ENCODE data around the gene TMEM19.
"Not testable (repeated sequence)": the region's sequence is repeated elsewhere in the genome, so short reads cannot be mapped to it uniquely, and the experiment has no call there.

TMEM19 gene

DNA sequence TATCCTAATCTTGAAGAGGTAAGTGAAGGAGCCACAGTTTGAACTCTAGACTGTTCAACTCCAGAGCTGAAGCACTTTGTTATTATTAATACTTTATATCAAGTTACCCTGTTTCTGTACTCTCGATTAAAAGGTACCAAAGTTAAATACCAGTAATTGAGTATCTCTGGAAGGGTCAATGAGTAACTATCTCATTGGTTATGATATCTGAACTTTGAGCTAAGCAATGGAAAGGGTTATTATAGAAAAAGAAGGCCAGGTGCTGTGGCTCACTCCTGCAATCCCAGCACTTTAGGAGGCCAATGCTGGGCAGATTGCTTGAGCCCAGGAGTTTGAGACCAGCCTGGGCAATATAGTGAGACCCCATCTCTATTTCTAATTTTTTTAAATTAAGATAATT, 9.9 kb downstream of the TMEM19 start:
- Histone ChIP-seq H3K14ac (ENCODE audit: low read length) (no peak overlapping the region), H2AFZ (ENCODE audit: insufficient read depth, low read length, poor library complexity) (no peak overlapping the region), H3K79me2 (ENCODE audit: control insufficient read depth, insufficient read depth, low read length, poor library complexity) (no peaks in the 10 kb centered on the region), H4K8ac (ENCODE audit: low read depth, low read length) (no peak overlapping the region), H3K9ac (ENCODE audit: low read length) (no peak overlapping the region), H3K79me1 (ENCODE audit: low read length) (no peaks in the 10 kb centered on the region), H4K91ac (ENCODE audit: low read depth, low read length) (no peak overlapping the region), H2BK120ac (ENCODE audit: insufficient read depth, low read length, poor library complexity) (no peak overlapping the region), H3K27me3 (ENCODE audit: insufficient read depth, low read length) (no peaks in the 10 kb centered on the region), H3K23ac (ENCODE audit: low read length) (no peak overlapping the region), H3K36me3 (ENCODE audit: control insufficient read depth in 1 of 2, insufficient read depth in 2 of 2, low read length in 2 of 2) (peaks cover 6 to 7% of the 10 kb centered on the region in 2 experiments), H2BK5ac (ENCODE audit: low read depth, low read length, poor library complexity) (no peak overlapping the region), H3K4me1 (ENCODE audit: control insufficient read depth in 1 of 2, insufficient read depth in 2 of 2, low read length in 2 of 2) (no peaks in the 10 kb centered on the region), H3K9me3 (ENCODE audit: insufficient read depth, low read depth, low read length) (no peaks in the 10 kb centered on the region), H3K4me2 (ENCODE audit: low read length) (no peak overlapping the region), H3K18ac (ENCODE audit: low read length) (no peak overlapping the region), H3K4me3 (ENCODE audit: low read depth, low read length) (no peak overlapping the region), H2AK5ac (ENCODE audit: low read length) (no peak overlapping the region), H4K12ac (ENCODE audit: low read depth, low read length) (no peak overlapping the region), H2BK12ac (ENCODE audit: low read length) (no peak overlapping the region), H3K27ac (ENCODE audit: low read depth, low read length) (no peak overlapping the region), H3K4ac (ENCODE audit: low read depth, low read length) (no peak overlapping the region)
- no peak for DNase-seq
- WGBS (ENCODE audit: extremely low coverage, insufficient coverage, insufficient read length), result no CpG with 5 or more reads among the region's 1 CpG

- not testable (repeated sequence) for H3K27ac ChIP-seq (ENCODE audit: low read depth, low read length); H2AFZ ChIP-seq (ENCODE audit: insufficient read depth, low read length, poor library complexity); H2BK120ac ChIP-seq (ENCODE audit: insufficient read depth, low read length, poor library complexity); H4K8ac ChIP-seq (ENCODE audit: low read depth, low read length); H3K14ac ChIP-seq (ENCODE audit: low read length); H3K79me1 ChIP-seq (ENCODE audit: low read length); H4K12ac ChIP-seq (ENCODE audit: low read depth, low read length); H3K79me2 ChIP-seq (ENCODE audit: control insufficient read depth, insufficient read depth, low read length, poor library complexity); H3K27me3 ChIP-seq (ENCODE audit: insufficient read depth, low read length); H2BK5ac ChIP-seq (ENCODE audit: low read depth, low read length, poor library complexity); H3K9me3 ChIP-seq (ENCODE audit: insufficient read depth, low read depth, low read length); H2AK5ac ChIP-seq (ENCODE audit: low read length); H3K23ac ChIP-seq (ENCODE audit: low read length); H3K4me3 ChIP-seq (ENCODE audit: low read depth, low read length); H3K4me1 ChIP-seq (ENCODE audit: control insufficient read depth in 1 of 2, insufficient read depth in 2 of 2, low read length in 2 of 2); H3K4me2 ChIP-seq (ENCODE audit: low read length); H3K36me3 ChIP-seq (ENCODE audit: control insufficient read depth in 1 of 2, insufficient read depth in 2 of 2, low read length in 2 of 2); H4K91ac ChIP-seq (ENCODE audit: low read depth, low read length); H3K18ac ChIP-seq (ENCODE audit: low read length); H3K4ac ChIP-seq (ENCODE audit: low read depth, low read length); DNase-seq; H2BK12ac ChIP-seq (ENCODE audit: low read length); H3K9ac ChIP-seq (ENCODE audit: low read length)
- no CpG with 5 or more reads among the region's 8 CpGs for WGBS (ENCODE audit: extremely low coverage, insufficient coverage, insufficient read length)
Observed at GRCh38 chr12:71702181-71702580, 16.3 kb downstream of the TMEM19 start.

DNA sequence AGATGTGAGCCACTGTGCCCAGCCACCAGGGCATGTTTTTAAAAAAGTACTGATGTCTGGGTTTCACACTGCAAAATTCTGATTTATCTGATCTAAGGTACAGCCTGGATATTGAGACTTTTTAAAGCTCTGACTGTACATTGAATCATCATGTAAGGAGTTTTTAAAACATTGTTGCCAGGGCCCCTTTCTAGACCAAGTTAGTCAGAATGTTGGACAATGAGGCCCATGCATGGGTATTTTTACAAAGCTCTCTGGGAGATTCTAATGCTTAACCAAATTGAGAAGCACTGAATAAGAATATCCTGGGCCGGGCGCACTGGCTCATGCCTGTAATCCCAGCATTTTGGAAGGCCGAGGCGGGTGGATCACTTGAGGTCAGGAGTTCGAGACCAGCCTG, 16.7 kb downstream of the TMEM19 start:
- H4K91ac ChIP-seq (ENCODE audit: low read depth, low read length), result no peak overlapping the region
- H3K27ac ChIP-seq (ENCODE audit: low read depth, low read length), result no peak overlapping the region
- H3K18ac ChIP-seq (ENCODE audit: low read length), result no peak overlapping the region
- no peak overlapping the region for H3K9ac ChIP-seq (ENCODE audit: low read length)
- no peaks in the 10 kb centered on the region for H3K79me1 ChIP-seq (ENCODE audit: low read length)
- no peak for DNase-seq
- H3K14ac ChIP-seq (ENCODE audit: low read length), result no peak overlapping the region
- H2AFZ ChIP-seq (ENCODE audit: insufficient read depth, low read length, poor library complexity), result no peak overlapping the region
- H3K36me3 ChIP-seq (ENCODE audit: control insufficient read depth in 1 of 2, insufficient read depth in 2 of 2, low read length in 2 of 2), result peaks cover 4% of the 10 kb centered on the region in 2 experiments
- no peak overlapping the region for H4K12ac ChIP-seq (ENCODE audit: low read depth, low read length)
- no CpG with 5 or more reads among the region's 5 CpGs for WGBS (ENCODE audit: extremely low coverage, insufficient coverage, insufficient read length)
- H2BK12ac ChIP-seq (ENCODE audit: low read length), result no peak overlapping the region
- no peak overlapping the region for H4K8ac ChIP-seq (ENCODE audit: low read depth, low read length)
- no peak overlapping the region for H3K23ac ChIP-seq (ENCODE audit: low read length)
- H2BK5ac ChIP-seq (ENCODE audit: low read depth, low read length, poor library complexity), result no peak overlapping the region
- H3K9me3 ChIP-seq (ENCODE audit: insufficient read depth, low read depth, low read length), result no peaks in the 10 kb centered on the region
- no peak overlapping the region for H3K4me3 ChIP-seq (ENCODE audit: low read depth, low read length)
- H3K4me1 ChIP-seq (ENCODE audit: control insufficient read depth in 1 of 2, insufficient read depth in 2 of 2, low read length in 2 of 2), result no peaks in the 10 kb centered on the region
- H3K79me2 ChIP-seq (ENCODE audit: control insufficient read depth, insufficient read depth, low read length, poor library complexity), result no peaks in the 10 kb centered on the region
- H2BK120ac ChIP-seq (ENCODE audit: insufficient read depth, low read length, poor library complexity), result no peak overlapping the region
- H2AK5ac ChIP-seq (ENCODE audit: low read length), result no peak overlapping the region
- no peak overlapping the region for H3K4ac ChIP-seq (ENCODE audit: low read depth, low read length)
- no peak overlapping the region for H3K4me2 ChIP-seq (ENCODE audit: low read length)
- H3K27me3 ChIP-seq (ENCODE audit: insufficient read depth, low read length), result no peaks in the 10 kb centered on the region

GRCh38 chr12:71703206-71703605, 17.3 kb downstream of the TMEM19 start:
- no peak overlapping the region for H3K27ac ChIP-seq (ENCODE audit: low read depth, low read length)
- WGBS (ENCODE audit: extremely low coverage, insufficient coverage, insufficient read length), result no CpG with 5 or more reads among the region's 2 CpGs
- no peak overlapping the region for H4K91ac ChIP-seq (ENCODE audit: low read depth, low read length)
- no peak overlapping the region for H4K12ac ChIP-seq (ENCODE audit: low read depth, low read length)
- no peak overlapping the region for H3K4me3 ChIP-seq (ENCODE audit: low read depth, low read length)
- no peak overlapping the region for H2AK5ac ChIP-seq (ENCODE audit: low read length)
- no peak overlapping the region for H2BK5ac ChIP-seq (ENCODE audit: low read depth, low read length, poor library complexity)
- H3K36me3 ChIP-seq (ENCODE audit: control insufficient read depth in 1 of 2, insufficient read depth in 2 of 2, low read length in 2 of 2), result peaks cover 4% of the 10 kb centered on the region in 2 experiments
- no peak overlapping the region for H2BK12ac ChIP-seq (ENCODE audit: low read length)
- H3K79me2 ChIP-seq (ENCODE audit: control insufficient read depth, insufficient read depth, low read length, poor library complexity), result no peaks in the 10 kb centered on the region
- no peaks in the 10 kb centered on the region for H3K79me1 ChIP-seq (ENCODE audit: low read length)
- DNase-seq, result no peak
- H3K18ac ChIP-seq (ENCODE audit: low read length), result no peak overlapping the region
- H3K23ac ChIP-seq (ENCODE audit: low read length), result no peak overlapping the region
- no peak overlapping the region for H4K8ac ChIP-seq (ENCODE audit: low read depth, low read length)
- no peaks in the 10 kb centered on the region for H3K27me3 ChIP-seq (ENCODE audit: insufficient read depth, low read length)
- no peaks in the 10 kb centered on the region for H3K4me1 ChIP-seq (ENCODE audit: control insufficient read depth in 1 of 2, insufficient read depth in 2 of 2, low read length in 2 of 2)
- H2AFZ ChIP-seq (ENCODE audit: insufficient read depth, low read length, poor library complexity), result no peak overlapping the region
- H2BK120ac ChIP-seq (ENCODE audit: insufficient read depth, low read length, poor library complexity), result no peak overlapping the region
- no peak overlapping the region for H3K4me2 ChIP-seq (ENCODE audit: low read length)
- H3K14ac ChIP-seq (ENCODE audit: low read length), result no peak overlapping the region
- no peak overlapping the region for H3K4ac ChIP-seq (ENCODE audit: low read depth, low read length)
- H3K9me3 ChIP-seq (ENCODE audit: insufficient read depth, low read depth, low read length), result no peaks in the 10 kb centered on the region
- no peak overlapping the region for H3K9ac ChIP-seq (ENCODE audit: low read length)

All from trophoblast cell (in vitro differentiated cells and primary cell).